SU-DHL-6 (cell line): ENCODE data around the gene UMAD1.

Source experiments
- H2AFZ ChIP-seq: fragments of 200-600 bp; sonication (generic); 2 replicates; pipeline ENCODE4 v1.6.1; 2014; ENCODE audit warnings: low read depth, mild to moderate bottlenecking, moderate library complexity, mixed read lengths, antibody characterized with exemption, low read length; ENCODE audit not compliant: severe bottlenecking
- H3F3A ChIP-seq: fragments of 200-600 bp; shearing (Covaris generic); 2 replicates; pipeline ENCODE4 v1.6.0; 2016; ENCODE audit warnings: antibody characterized with exemption, mild to moderate bottlenecking; ENCODE audit not compliant: insufficient read depth
- H3K27ac ChIP-seq: fragments of 200-600 bp; sonication (generic); 2 replicates; pipeline ENCODE4 v1.5.1; 2016; ENCODE audit warnings: low read depth, mild to moderate bottlenecking, low read length, moderate library complexity, mixed read lengths
- H3K27me3 ChIP-seq: fragments of 200-600 bp; sonication (generic), shearing (Covaris generic); 2 replicates; pipeline ENCODE4 v1.6.0; 2014; ENCODE audit warnings: mild to moderate bottlenecking, low read length
- H3K36me3 ChIP-seq: fragments of 200-600 bp; sonication (generic); 2 replicates; pipeline ENCODE4 v1.6.1; 2014; ENCODE audit warnings: mild to moderate bottlenecking, low read length, mixed read lengths
- H3K4me2 ChIP-seq: fragments of 300-600, 200-600 bp; shearing (Covaris generic), sonication (generic); 2 replicates; pipeline ENCODE4 v1.6.0; 2014; ENCODE audit warnings: low read length, low read depth, mild to moderate bottlenecking; ENCODE audit not compliant: poor library complexity, severe bottlenecking
- H3K4me3 ChIP-seq: fragments of 200-600 bp; sonication (generic); 2 replicates; pipeline ENCODE4 v1.5.1; 2014; ENCODE audit warnings: antibody characterized with exemption, low read length, mild to moderate bottlenecking, mixed read lengths; ENCODE audit not compliant: insufficient read depth, poor library complexity, severe bottlenecking
- H3K79me2 ChIP-seq: fragments of 200-600 bp; sonication (generic); 2 replicates; pipeline ENCODE4 v1.6.1; 2014; ENCODE audit warnings: mild to moderate bottlenecking, low read length, moderate library complexity; ENCODE audit not compliant: insufficient read depth
- H3K9ac ChIP-seq: fragments of 200-600 bp; sonication (generic); 2 replicates; pipeline ENCODE4 v1.7.0; 2014; ENCODE audit warnings: mild to moderate bottlenecking, low read length
- H3K9me2 ChIP-seq: fragments of 200-600 bp; sonication (generic); replicated peaks from 2 replicates; pipeline ENCODE4 v1.6.1; 2014; ENCODE audit warnings: low read length; ENCODE audit not compliant: insufficient read depth
- H3K9me3 ChIP-seq: fragments of 200-600 bp; sonication (generic); 2 replicates; pipeline ENCODE4 v1.6.1; 2014; ENCODE audit warnings: low read length, mixed read lengths; ENCODE audit not compliant: insufficient read depth
- H4K20me1 ChIP-seq: fragments of 200-600 bp; sonication (generic); 2 replicates; pipeline ENCODE4 v1.6.1; 2014; ENCODE audit warnings: low read depth, mild to moderate bottlenecking, antibody characterized with exemption, low read length, moderate library complexity, mixed read lengths
- CTCF ChIP-seq: fragments of 200-600 bp; sonication (generic); IDR thresholded peaks from one replicate; pipeline ENCODE4 v1.5.1; 2017; ENCODE audit warnings: antibody characterized with exemption, mild to moderate bottlenecking, low read length, moderate library complexity; ENCODE audit not compliant: insufficient read depth, poor library complexity, severe bottlenecking
- EZH2phosphoT487 ChIP-seq: fragments of 200-600 bp; sonication (generic), shearing (Covaris generic); conservative IDR thresholded peaks from 2 replicates; pipeline ENCODE4 v1.6.1; 2018; ENCODE audit warnings: mild to moderate bottlenecking, antibody characterized with exemption, low read length, moderate library complexity, mixed read lengths

Gene UMAD1

DNA sequence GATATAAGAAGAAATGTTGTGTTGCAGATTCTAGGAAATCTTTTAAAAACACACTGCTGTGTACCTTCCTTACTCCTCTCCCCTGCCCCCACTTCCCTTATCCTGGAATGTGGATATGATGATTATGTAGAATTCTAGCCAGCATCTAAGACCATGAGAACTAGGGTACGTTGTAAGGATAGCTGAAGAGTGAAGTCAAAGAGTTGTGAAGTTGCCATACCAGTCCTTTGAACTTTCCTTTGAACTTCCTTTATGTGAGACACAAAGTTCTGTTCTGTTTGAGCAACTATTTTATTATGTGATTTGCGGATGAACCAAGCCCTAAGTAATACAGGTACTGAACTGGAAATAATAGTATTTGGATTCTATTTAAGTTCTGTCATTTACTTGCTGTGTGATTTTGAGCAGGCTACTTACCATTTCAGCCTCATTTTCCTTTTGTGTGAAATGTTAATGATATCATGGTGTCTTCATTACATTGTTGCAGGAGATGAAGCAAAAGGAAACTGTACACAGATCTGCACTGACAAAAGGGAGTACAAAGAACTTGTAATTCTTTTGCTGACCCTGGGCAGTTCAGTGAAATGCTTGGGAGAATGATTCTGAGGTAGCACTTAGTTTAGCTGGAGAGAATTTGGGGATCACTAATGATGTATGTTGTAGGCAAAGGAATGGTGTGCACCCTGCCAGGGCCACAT is 46.4 kb downstream of the UMAD1 start:
- TF ChIP-seq CTCF: no peak
- Histone ChIP-seq H3F3A (no peaks in the 10 kb centered on the region), H3K27ac (no peak overlapping the region), H3K79me2 (peaks cover 11% of the 10 kb centered on the region; the same call in 1 of the 2 replicates), H3K9me2 (no peaks in the 10 kb centered on the region), H3K27me3 (no peaks in the 10 kb centered on the region), H3K9ac (no peak overlapping the region), H4K20me1 (peaks cover 7% of the 10 kb centered on the region; the same call in 1 of the 2 replicates), H3K36me3 (no peaks in the 10 kb centered on the region; the same call in 1 of the 2 replicates), H3K4me3 (no peak overlapping the region), H3K4me2 (no peak overlapping the region), H2AFZ (no peak overlapping the region), H3K9me3 (no peaks in the 10 kb centered on the region)

DNA sequence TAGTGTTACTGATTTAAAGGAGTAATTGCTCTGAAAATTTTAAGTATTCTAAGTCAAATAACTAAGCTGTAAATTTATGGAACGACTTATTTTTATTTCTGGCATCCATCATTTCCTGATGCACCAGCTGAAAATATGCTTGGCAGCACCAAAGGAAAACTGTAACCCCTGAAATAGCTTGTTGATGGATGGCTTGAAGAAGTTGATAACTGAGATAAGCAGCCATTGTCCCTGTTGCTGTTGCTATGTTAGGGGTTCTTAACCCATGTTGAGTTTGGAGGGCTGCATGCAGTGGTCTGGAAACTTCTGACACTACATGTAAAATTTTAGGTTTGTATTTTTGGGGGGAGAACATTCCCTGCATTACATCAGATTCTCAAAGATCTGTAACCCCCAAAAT is 47.2 kb downstream of the UMAD1 start:
- Histone ChIP-seq H3F3A (no peaks in the 10 kb centered on the region), H4K20me1 (peaks cover 7% of the 10 kb centered on the region; the same call in 1 of the 2 replicates), H2AFZ (no peak overlapping the region), H3K27ac (no peak overlapping the region), H3K79me2 (peaks cover 11% of the 10 kb centered on the region; the same call in 1 of the 2 replicates), H3K4me3 (no peak overlapping the region), H3K9me2 (no peaks in the 10 kb centered on the region), H3K9me3 (no peaks in the 10 kb centered on the region), H3K36me3 (no peaks in the 10 kb centered on the region; the same call in 1 of the 2 replicates), H3K27me3 (no peaks in the 10 kb centered on the region), H3K9ac (no peak overlapping the region), H3K4me2 (no peak overlapping the region)
- TF ChIP-seq EZH2phosphoT487: no peak
- TF ChIP-seq CTCF: no peak

DNA sequence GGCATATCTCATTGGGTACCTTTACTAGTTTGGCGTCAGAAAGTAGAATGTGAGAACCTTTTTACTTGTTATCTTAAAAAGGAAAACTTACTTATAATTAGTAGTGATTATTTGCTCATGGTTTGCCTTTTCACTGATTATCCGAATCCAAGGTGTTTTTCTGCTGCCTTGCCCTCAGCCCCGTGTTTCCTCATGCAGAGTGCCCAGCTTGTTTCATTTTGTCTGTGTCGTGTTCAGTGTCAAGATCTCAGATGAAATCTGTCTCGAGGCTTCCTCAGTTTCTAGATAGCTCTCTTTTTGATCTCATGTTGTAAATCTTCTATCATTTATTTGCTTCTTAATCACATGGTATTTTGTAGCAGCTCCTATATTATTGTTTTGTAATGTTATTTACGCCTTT is 47.8 kb downstream of the UMAD1 start:
- Histone ChIP-seq H3K9me2 (no peaks in the 10 kb centered on the region), H3K4me3 (no peak overlapping the region), H3K27me3 (no peaks in the 10 kb centered on the region), H3K36me3 (no peaks in the 10 kb centered on the region; the same call in 1 of the 2 replicates), H3K79me2 (peaks cover 11% of the 10 kb centered on the region; the same call in 1 of the 2 replicates), H3K9me3 (no peaks in the 10 kb centered on the region), H3K9ac (no peak overlapping the region), H3K27ac (no peak overlapping the region), H3F3A (no peaks in the 10 kb centered on the region), H2AFZ (no peak overlapping the region), H4K20me1 (peaks cover 7% of the 10 kb centered on the region; the same call in 1 of the 2 replicates), H3K4me2 (no peak overlapping the region)
- TF ChIP-seq EZH2phosphoT487 (no peak), CTCF (no peak)
